ENCODE measurements around the gene KIAA1549.

DNA sequence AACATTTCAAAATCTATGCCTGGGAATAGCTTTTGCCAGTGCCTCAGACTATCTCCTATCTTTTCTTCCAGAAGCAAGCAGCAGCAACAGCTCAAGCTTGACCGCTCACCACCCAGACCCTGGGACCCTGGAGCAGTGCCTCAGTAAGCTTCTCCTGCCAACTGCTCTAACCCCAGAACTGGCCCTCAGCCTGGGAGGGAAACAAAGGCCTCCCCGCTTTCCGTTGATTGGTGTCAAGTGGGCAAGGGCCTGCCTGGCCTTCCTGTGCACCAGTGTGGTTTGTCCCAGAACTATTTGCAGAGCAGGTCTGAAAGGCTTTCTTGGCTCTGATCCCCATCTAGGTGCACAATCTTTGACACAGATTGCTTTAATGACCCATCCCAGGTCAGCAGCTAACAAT lies 179.9 kb downstream of the KIAA1549 start:
- TF ChIP-seq, protein P1, sequence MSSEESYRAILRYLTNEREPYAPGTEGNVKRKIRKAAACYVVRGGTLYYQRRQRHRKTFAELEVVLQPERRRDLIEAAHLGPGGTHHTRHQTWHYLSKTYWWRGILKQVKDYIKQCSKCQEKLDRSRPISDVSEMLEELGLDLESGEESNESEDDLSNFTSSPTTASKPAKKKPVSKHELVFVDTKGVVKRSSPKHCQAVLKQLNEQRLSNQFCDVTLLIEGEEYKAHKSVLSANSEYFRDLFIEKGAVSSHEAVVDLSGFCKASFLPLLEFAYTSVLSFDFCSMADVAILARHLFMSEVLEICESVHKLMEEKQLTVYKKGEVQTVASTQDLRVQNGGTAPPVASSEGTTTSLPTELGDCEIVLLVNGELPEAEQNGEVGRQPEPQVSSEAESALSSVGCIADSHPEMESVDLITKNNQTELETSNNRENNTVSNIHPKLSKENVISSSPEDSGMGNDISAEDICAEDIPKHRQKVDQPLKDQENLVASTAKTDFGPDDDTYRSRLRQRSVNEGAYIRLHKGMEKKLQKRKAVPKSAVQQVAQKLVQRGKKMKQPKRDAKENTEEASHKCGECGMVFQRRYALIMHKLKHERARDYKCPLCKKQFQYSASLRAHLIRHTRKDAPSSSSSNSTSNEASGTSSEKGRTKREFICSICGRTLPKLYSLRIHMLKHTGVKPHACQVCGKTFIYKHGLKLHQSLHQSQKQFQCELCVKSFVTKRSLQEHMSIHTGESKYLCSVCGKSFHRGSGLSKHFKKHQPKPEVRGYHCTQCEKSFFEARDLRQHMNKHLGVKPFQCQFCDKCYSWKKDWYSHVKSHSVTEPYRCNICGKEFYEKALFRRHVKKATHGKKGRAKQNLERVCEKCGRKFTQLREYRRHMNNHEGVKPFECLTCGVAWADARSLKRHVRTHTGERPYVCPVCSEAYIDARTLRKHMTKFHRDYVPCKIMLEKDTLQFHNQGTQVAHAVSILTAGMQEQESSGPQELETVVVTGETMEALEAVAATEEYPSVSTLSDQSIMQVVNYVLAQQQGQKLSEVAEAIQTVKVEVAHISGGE (CRISPR knock-in tag; IDR thresholded peaks at IDR 0.05) = no peak
- TF ChIP-seq NR2C1 (IDR thresholded peaks at IDR 0.05) = no peak
- TF ChIP-seq NR2C1 (tag; IDR thresholded peaks at IDR 0.05) = no peak
- TF ChIP-seq, protein P2, sequence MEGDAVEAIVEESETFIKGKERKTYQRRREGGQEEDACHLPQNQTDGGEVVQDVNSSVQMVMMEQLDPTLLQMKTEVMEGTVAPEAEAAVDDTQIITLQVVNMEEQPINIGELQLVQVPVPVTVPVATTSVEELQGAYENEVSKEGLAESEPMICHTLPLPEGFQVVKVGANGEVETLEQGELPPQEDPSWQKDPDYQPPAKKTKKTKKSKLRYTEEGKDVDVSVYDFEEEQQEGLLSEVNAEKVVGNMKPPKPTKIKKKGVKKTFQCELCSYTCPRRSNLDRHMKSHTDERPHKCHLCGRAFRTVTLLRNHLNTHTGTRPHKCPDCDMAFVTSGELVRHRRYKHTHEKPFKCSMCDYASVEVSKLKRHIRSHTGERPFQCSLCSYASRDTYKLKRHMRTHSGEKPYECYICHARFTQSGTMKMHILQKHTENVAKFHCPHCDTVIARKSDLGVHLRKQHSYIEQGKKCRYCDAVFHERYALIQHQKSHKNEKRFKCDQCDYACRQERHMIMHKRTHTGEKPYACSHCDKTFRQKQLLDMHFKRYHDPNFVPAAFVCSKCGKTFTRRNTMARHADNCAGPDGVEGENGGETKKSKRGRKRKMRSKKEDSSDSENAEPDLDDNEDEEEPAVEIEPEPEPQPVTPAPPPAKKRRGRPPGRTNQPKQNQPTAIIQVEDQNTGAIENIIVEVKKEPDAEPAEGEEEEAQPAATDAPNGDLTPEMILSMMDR (IDR thresholded peaks at IDR 0.05 in 2 of 3, conservative IDR thresholded peaks at IDR 0.05 in 1 of 3; ENCODE audit: insufficient read depth in 2 of 3, low read depth in 1 of 3, low read length in 3 of 3) = no peak
